GM12878 (cell line): ENCODE data around the gene DSTYK. TPM values are rescaled to one million over a fixed set of nuclear protein-coding genes. Genes with fewer than 3 reads are reported as not detected.
A peak's percentile ranks its signal among the peaks of the same experiment; 100 is the strongest.

ENCODE experiments used
- CREM ChIP-seq: IDR thresholded peaks from 2 replicates; pipeline ENCODE4 v1.6.1; 2014; ENCODE audit warnings: antibody characterized with exemption, low read depth
- FOXM1 ChIP-seq: IDR thresholded peaks from 2 replicates; pipeline ENCODE4 v1.6.1; 2012; ENCODE audit warnings: low read depth, mild to moderate bottlenecking, inconsistent platforms, low read length, moderate library complexity
- HDGF ChIP-seq: fragments of 450-650 bp; IDR thresholded peaks from 2 replicates; pipeline ENCODE4 v1.6.1; 2016; ENCODE audit warnings: antibody characterized with exemption
- IRF3 ChIP-seq: fragments of 450-650 bp; IDR thresholded peaks from 2 replicates; pipeline ENCODE4 v1.6.1; 2014; ENCODE audit warnings: mild to moderate bottlenecking
- JUND ChIP-seq: IDR thresholded peaks from 2 replicates; pipeline ENCODE4 v1.6.1; 2012; ENCODE audit warnings: low read depth, mild to moderate bottlenecking, low read length, improper control_type of control experiment, moderate library complexity
- NFYA ChIP-seq: IDR thresholded peaks from 2 replicates; pipeline ENCODE4 v1.6.1; 2011; ENCODE audit warnings: low read depth, mild to moderate bottlenecking, low read length, improper control_type of control experiment, borderline replicate concordance
- PRDM15 ChIP-seq: fragments of 450-650 bp; formaldehyde crosslinking; IDR thresholded peaks from 2 replicates; pipeline ENCODE4 v1.4.0; 2020; ENCODE audit warnings: mild to moderate bottlenecking, moderate library complexity
- RAD21 ChIP-seq: IDR thresholded peaks from 2 replicates; pipeline ENCODE4 v1.6.1; 2011; ENCODE audit warnings: mild to moderate bottlenecking, low read depth, low read length, moderate library complexity; ENCODE audit not compliant: insufficient read depth
- RELA ChIP-seq: fragments of 450-650 bp; IDR thresholded peaks from 2 replicates; pipeline ENCODE4 v1.8.0; 2014; ENCODE audit warnings: borderline replicate concordance; ENCODE audit not compliant: partially characterized antibody
- RUNX3 ChIP-seq: IDR thresholded peaks from 2 replicates; pipeline ENCODE4 v1.6.1; 2012; ENCODE audit warnings: low read length, inconsistent platforms
- SMAD1 ChIP-seq: fragments of 450-650 bp; IDR thresholded peaks from 2 replicates; pipeline ENCODE4 v1.6.1; 2018; ENCODE audit warnings: mild to moderate bottlenecking, low read depth; ENCODE audit not compliant: partially characterized antibody
- YY1 ChIP-seq: IDR thresholded peaks from 2 replicates; pipeline ENCODE4 v1.6.1; 2011; ENCODE audit warnings: low read depth, mild to moderate bottlenecking, low read length
- ZNF207 ChIP-seq: fragments of 450-650 bp; IDR thresholded peaks from 2 replicates; pipeline ENCODE4 v1.6.1; 2014; ENCODE audit warnings: antibody characterized with exemption, mild to moderate bottlenecking, borderline replicate concordance
- ZNF622 ChIP-seq: fragments of 450-650 bp; IDR thresholded peaks from 2 replicates; pipeline ENCODE4 v1.6.1; 2017; ENCODE audit warnings: mild to moderate bottlenecking, inconsistent platforms
- polyA plus RNA-seq, 11 experiments: library from polyadenylated mRNA; depleted of rRNA in 4 of 11; unstranded in 6 of 11; stranded (reverse) in 5 of 11; fragments of >200 nt; fragmentation: Nextera tagmentation in 4 of 11; fragmentation: Illumina TruSeq in 1 of 11; extraction: Ambion mirVana in 4 of 11; extraction: Trizol in 1 of 11; gene quantifications; 1 replicate in 1 of 11; 2 replicates in 10 of 11; pipeline versions ENCODE4 v1.2.1 to v1.2.3, GENCODE V29; 2011 to 2016; ENCODE audit warnings: inconsistent platforms in 2 of 11, missing spikeins in 2 of 11, low read depth in 1 of 11
- total RNA-seq, 4 experiments: library from RNA; depleted of rRNA in 3 of 4; stranded (reverse); fragments of >200 nt in 3 of 4; fragmentation: Illumina TruSeq in 1 of 4; extraction: Trizol in 1 of 4; gene quantifications; 2 replicates each; pipeline versions ENCODE4 v1.2.1 to v1.2.3, GENCODE V29; 2013 to 2021
- TF ChIP-seq, protein P1 (sequence below): fragments of 450-650 bp; conservative IDR thresholded peaks from 2 replicates; pipeline ENCODE4 v1.6.1; 2017; ENCODE audit warnings: mild to moderate bottlenecking, moderate library complexity
- TF ChIP-seq, protein P2 (sequence below): fragments of 450-650 bp; IDR thresholded peaks from 2 replicates; pipeline ENCODE4 v1.6.1; 2016; ENCODE audit warnings: mild to moderate bottlenecking
- TF ChIP-seq, protein P3 (sequence below), 3 experiments: IDR thresholded peaks in 2 of 3; conservative IDR thresholded peaks in 1 of 3; 2 replicates each; pipeline ENCODE4 v1.5.1; 2011; ENCODE audit warnings: low read depth in 3 of 3, low read length in 3 of 3, mild to moderate bottlenecking in 3 of 3, control low read depth in 2 of 3, moderate library complexity in 2 of 3, inconsistent platforms in 1 of 3, mixed read lengths in 1 of 3; ENCODE audit not compliant: control insufficient read depth in 2 of 3, insufficient read depth in 1 of 3; ENCODE audit errors: extremely low read depth in 1 of 3

Gene DSTYK
- total and polyA plus RNA-seq, 10 of the 15 experiments (the other 5 are each of a cell fraction or from before 2014, with no cell fraction given) = 2.7 to 5.5 (median 3.6) TPM

DNA sequence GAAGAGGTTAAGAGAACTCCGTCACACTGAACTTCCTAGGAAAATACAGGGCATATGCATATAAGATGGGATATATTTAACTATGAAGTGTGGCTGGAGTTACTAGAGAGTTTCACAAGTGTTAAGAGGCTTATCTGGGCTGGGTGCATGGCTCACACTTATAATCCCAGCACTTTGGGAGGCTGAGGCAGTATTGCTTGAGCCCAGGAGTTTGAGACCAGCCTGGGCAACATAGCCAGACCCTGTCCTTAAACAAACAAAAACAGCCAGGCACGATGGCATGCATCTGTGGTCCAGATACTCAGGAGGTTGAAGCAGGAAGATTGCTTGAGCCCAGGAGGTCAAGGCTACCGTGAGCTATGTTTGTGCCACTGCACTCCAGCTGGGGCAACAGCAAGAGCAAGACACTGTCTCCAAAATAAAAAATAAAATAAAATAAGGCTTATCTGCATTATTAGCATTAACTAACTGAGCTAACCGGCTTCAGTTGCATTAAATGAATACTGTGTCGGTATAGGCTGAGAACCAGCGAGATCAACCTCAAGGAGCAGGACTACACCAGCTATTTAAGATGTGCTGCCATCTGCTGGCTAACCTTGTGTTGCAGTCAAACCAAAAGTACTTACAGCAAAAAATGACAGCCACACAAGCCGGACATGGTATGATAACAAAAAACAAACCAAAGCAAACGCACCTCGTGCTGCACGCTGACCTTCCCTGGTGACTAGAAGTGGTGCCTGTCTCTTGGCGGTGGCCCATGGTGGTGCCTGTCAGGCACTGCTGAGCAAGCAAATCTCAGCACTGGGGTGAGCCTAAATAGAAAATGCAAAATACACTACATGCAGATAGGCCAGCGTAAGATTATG lies 70.0 kb downstream of the DSTYK start (continued):
- TF ChIP-seq PRDM15 (CRISPR knock-in tag) (no peak), RUNX3 (peak; percentile 44; the same call in 1 of the 2 replicates), RELA (peak; percentile 36), RAD21 (peak; percentile 59), SMAD1 (no peak), ZNF622 (no peak), NFYA (no peak), ZNF207 (0 out of 2 replicates have a peak, but pooled peaks have one; percentile 34), CREM (no peak), HDGF (0 out of 2 replicates have a peak, but pooled peaks have one; percentile 25), IRF3 (no peak), FOXM1 (no peak), JUND (no peak), YY1 (peak; percentile 53; the same call in 1 of the 2 replicates)
- TF ChIP-seq, protein P1, sequence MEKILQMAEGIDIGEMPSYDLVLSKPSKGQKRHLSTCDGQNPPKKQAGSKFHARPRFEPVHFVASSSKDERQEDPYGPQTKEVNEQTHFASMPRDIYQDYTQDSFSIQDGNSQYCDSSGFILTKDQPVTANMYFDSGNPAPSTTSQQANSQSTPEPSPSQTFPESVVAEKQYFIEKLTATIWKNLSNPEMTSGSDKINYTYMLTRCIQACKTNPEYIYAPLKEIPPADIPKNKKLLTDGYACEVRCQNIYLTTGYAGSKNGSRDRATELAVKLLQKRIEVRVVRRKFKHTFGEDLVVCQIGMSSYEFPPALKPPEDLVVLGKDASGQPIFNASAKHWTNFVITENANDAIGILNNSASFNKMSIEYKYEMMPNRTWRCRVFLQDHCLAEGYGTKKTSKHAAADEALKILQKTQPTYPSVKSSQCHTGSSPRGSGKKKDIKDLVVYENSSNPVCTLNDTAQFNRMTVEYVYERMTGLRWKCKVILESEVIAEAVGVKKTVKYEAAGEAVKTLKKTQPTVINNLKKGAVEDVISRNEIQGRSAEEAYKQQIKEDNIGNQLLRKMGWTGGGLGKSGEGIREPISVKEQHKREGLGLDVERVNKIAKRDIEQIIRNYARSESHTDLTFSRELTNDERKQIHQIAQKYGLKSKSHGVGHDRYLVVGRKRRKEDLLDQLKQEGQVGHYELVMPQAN = no peak
- TF ChIP-seq, protein P2, sequence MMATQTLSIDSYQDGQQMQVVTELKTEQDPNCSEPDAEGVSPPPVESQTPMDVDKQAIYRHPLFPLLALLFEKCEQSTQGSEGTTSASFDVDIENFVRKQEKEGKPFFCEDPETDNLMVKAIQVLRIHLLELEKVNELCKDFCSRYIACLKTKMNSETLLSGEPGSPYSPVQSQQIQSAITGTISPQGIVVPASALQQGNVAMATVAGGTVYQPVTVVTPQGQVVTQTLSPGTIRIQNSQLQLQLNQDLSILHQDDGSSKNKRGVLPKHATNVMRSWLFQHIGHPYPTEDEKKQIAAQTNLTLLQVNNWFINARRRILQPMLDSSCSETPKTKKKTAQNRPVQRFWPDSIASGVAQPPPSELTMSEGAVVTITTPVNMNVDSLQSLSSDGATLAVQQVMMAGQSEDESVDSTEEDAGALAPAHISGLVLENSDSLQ = peak; percentile 31; the same call in 1 of the 2 replicates
- TF ChIP-seq, protein P3, sequence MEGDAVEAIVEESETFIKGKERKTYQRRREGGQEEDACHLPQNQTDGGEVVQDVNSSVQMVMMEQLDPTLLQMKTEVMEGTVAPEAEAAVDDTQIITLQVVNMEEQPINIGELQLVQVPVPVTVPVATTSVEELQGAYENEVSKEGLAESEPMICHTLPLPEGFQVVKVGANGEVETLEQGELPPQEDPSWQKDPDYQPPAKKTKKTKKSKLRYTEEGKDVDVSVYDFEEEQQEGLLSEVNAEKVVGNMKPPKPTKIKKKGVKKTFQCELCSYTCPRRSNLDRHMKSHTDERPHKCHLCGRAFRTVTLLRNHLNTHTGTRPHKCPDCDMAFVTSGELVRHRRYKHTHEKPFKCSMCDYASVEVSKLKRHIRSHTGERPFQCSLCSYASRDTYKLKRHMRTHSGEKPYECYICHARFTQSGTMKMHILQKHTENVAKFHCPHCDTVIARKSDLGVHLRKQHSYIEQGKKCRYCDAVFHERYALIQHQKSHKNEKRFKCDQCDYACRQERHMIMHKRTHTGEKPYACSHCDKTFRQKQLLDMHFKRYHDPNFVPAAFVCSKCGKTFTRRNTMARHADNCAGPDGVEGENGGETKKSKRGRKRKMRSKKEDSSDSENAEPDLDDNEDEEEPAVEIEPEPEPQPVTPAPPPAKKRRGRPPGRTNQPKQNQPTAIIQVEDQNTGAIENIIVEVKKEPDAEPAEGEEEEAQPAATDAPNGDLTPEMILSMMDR (IDR thresholded peaks at IDR 0.05 in 2 of 3, conservative IDR thresholded peaks at IDR 0.05 in 1 of 3; ENCODE audit: control insufficient read depth in 2 of 3, extremely low read depth in 1 of 3, insufficient read depth in 1 of 3, low read depth in 3 of 3, low read length in 3 of 3) = peak; percentile 70 to 79 (median 72)
